ENCODE data around the gene CUL4B.

CUL4B gene

GRCh38 chrX:120485638-120486520 is 74.9 kb downstream of the CUL4B start:
- Histone ChIP-seq H3K36me3 (ENCODE audit: low read length) (no peaks in the 10 kb centered on the region), H3K27me3 (ENCODE audit: low read length) (no peaks in the 10 kb centered on the region), H3K9me3 (ENCODE audit: insufficient read depth, low read length) (no peaks in the 10 kb centered on the region), H3K4me2 (ENCODE audit: low read depth, low read length, poor library complexity, severe bottlenecking) (no peak overlapping the region), H3K79me2 (ENCODE audit: insufficient read depth, low read length) (no peaks in the 10 kb centered on the region), H3K9me2 (replicated peaks; ENCODE audit: insufficient read depth, low read length) (no peaks in the 10 kb centered on the region), H2AFZ (ENCODE audit: low read depth, low read length, severe bottlenecking) (peak overlapping the region; percentile 26), H3F3A (ENCODE audit: insufficient read depth) (no peaks in the 10 kb centered on the region), H3K27ac (ENCODE audit: low read depth, low read length) (no peak overlapping the region), H3K4me3 (ENCODE audit: insufficient read depth, low read length, poor library complexity, severe bottlenecking) (no peak overlapping the region), H3K9ac (ENCODE audit: low read length) (no peak overlapping the region), H4K20me1 (ENCODE audit: low read depth, low read length) (no peaks in the 10 kb centered on the region)
- TF ChIP-seq CTCF (IDR thresholded peaks at IDR 0.05; ENCODE audit: insufficient read depth, low read length, poor library complexity, severe bottlenecking) (peak; percentile 9), EZH2phosphoT487 (conservative IDR thresholded peaks at IDR 0.05; ENCODE audit: low read length) (no peak)

GRCh38 chrX:120485315-120485637 is 75.5 kb downstream of the CUL4B start:
- H3K4me3 ChIP-seq (ENCODE audit: insufficient read depth, low read length, poor library complexity, severe bottlenecking), result no peak overlapping the region
- no peaks in the 10 kb centered on the region for H3K36me3 ChIP-seq (ENCODE audit: low read length)
- no peaks in the 10 kb centered on the region for H3F3A ChIP-seq (ENCODE audit: insufficient read depth)
- TF ChIP-seq EZH2phosphoT487 (conservative IDR thresholded peaks at IDR 0.05; ENCODE audit: low read length), result no peak
- no peak for TF ChIP-seq CTCF (IDR thresholded peaks at IDR 0.05; ENCODE audit: insufficient read depth, low read length, poor library complexity, severe bottlenecking)
- no peaks in the 10 kb centered on the region for H3K9me2 ChIP-seq (replicated peaks; ENCODE audit: insufficient read depth, low read length)
- H3K9me3 ChIP-seq (ENCODE audit: insufficient read depth, low read length), result no peaks in the 10 kb centered on the region
- H3K4me2 ChIP-seq (ENCODE audit: low read depth, low read length, poor library complexity, severe bottlenecking), result no peak overlapping the region
- no peaks in the 10 kb centered on the region for H4K20me1 ChIP-seq (ENCODE audit: low read depth, low read length)
- no peak overlapping the region for H2AFZ ChIP-seq (ENCODE audit: low read depth, low read length, severe bottlenecking)
- no peak overlapping the region for H3K27ac ChIP-seq (ENCODE audit: low read depth, low read length)
- H3K79me2 ChIP-seq (ENCODE audit: insufficient read depth, low read length), result no peaks in the 10 kb centered on the region
- H3K27me3 ChIP-seq (ENCODE audit: low read length), result no peaks in the 10 kb centered on the region
- H3K9ac ChIP-seq (ENCODE audit: low read length), result no peak overlapping the region

- Histone ChIP-seq H3K9me2 (replicated peaks; ENCODE audit: insufficient read depth, low read length) (no peaks in the 10 kb centered on the region), H3K27ac (ENCODE audit: low read depth, low read length) (no peak overlapping the region), H3K4me2 (ENCODE audit: low read depth, low read length, poor library complexity, severe bottlenecking) (no peak overlapping the region), H3K9me3 (ENCODE audit: insufficient read depth, low read length) (no peaks in the 10 kb centered on the region), H3K27me3 (ENCODE audit: low read length) (no peaks in the 10 kb centered on the region), H3K79me2 (ENCODE audit: insufficient read depth, low read length) (no peaks in the 10 kb centered on the region), H3K36me3 (ENCODE audit: low read length) (no peaks in the 10 kb centered on the region), H3K4me3 (ENCODE audit: insufficient read depth, low read length, poor library complexity, severe bottlenecking) (no peak overlapping the region), H4K20me1 (ENCODE audit: low read depth, low read length) (no peaks in the 10 kb centered on the region), H2AFZ (ENCODE audit: low read depth, low read length, severe bottlenecking) (no peak overlapping the region), H3K9ac (ENCODE audit: low read length) (no peak overlapping the region), H3F3A (ENCODE audit: insufficient read depth) (no peaks in the 10 kb centered on the region)
- TF ChIP-seq EZH2phosphoT487 (conservative IDR thresholded peaks at IDR 0.05; ENCODE audit: low read length) (no peak), CTCF (IDR thresholded peaks at IDR 0.05; ENCODE audit: insufficient read depth, low read length, poor library complexity, severe bottlenecking) (no peak)
Measured at GRCh38 chrX:120477453-120477852, 83.3 kb downstream of the CUL4B start.
